Ovary (tissue), 3 donors: Measurements from ENCODE around the gene KCNK5.

Experiments used
- CTCF ChIP-seq, 3 donors: fragments of 450-650 bp in 2 of 3; fragments of 200-600 bp in 1 of 3; IDR thresholded peaks; one replicate each; pipeline versions ENCODE4 v1.5.1 to v1.8.0; 2016 to 2022; ENCODE audit warnings: antibody characterized with exemption in 3 of 3, mild to moderate bottlenecking in 1 of 3
- EP300 ChIP-seq: sonication (generic); formaldehyde crosslinking; IDR thresholded peaks from one replicate; pipeline ENCODE4 v1.6.1; 2017; ENCODE audit warnings: antibody characterized with exemption
- POLR2A ChIP-seq: fragments of 450-650 bp; IDR thresholded peaks from one replicate; pipeline ENCODE4 v1.6.1; 2017; ENCODE audit warnings: antibody characterized with exemption, mild to moderate bottlenecking, moderate library complexity
- donor health status: DM: no; HTN: no; CAD: no.

GRCh38 chr6:39273406-39273821, 44.1 kb upstream of the KCNK5 start:
- TF ChIP-seq CTCF (IDR thresholded peaks at IDR 0.05): no peak
- no peak for TF ChIP-seq POLR2A
- no peak for TF ChIP-seq EP300
